ENCODE results near the gene RNF4.
"Not testable (repeated sequence)": the region's sequence is repeated elsewhere in the genome, so short reads cannot be mapped to it uniquely, and the experiment has no call there.

Gene RNF4

GRCh38 chr4:2426711-2427275 lies 42.1 kb upstream of the RNF4 start:
- H3K27ac ChIP-seq = no peak overlapping the region
- H3K9ac ChIP-seq (ENCODE audit: insufficient read length) = no peak overlapping the region
- TF ChIP-seq POLR2AphosphoS5 (IDR thresholded peaks at IDR 0.05; ENCODE audit: borderline replicate concordance, low read depth, low read length) (no peak), EZH2 (IDR thresholded peaks at IDR 0.05) (no peak), FOXP2 (optimal IDR thresholded peaks at IDR 0.05; ENCODE audit: control extremely low read depth, extremely low read length, insufficient read depth) (no peak)
- no peak for DNase-seq (ENCODE audit: low read depth, low spot score)
- no peak overlapping the region for H3K4me3 ChIP-seq
- no peaks in the 10 kb centered on the region for H3K36me3 ChIP-seq (ENCODE audit: insufficient read depth, low read length)
- no peaks in the 10 kb centered on the region for H3K9me3 ChIP-seq (ENCODE audit: low read depth, low read length)

GRCh38 chr4:2427383-2428334 lies 41.2 kb upstream of the RNF4 start:
- Histone ChIP-seq H3K4me3 (no peak overlapping the region), H3K9me3 (ENCODE audit: low read depth, low read length) (no peaks in the 10 kb centered on the region), H3K9ac (ENCODE audit: insufficient read length) (no peak overlapping the region), H3K27ac (no peak overlapping the region), H3K36me3 (ENCODE audit: insufficient read depth, low read length) (no peaks in the 10 kb centered on the region)
- no peak for DNase-seq (ENCODE audit: low read depth, low spot score)
- no peak for TF ChIP-seq EZH2 (IDR thresholded peaks at IDR 0.05)
- no peak for TF ChIP-seq FOXP2 (optimal IDR thresholded peaks at IDR 0.05; ENCODE audit: control extremely low read depth, extremely low read length, insufficient read depth)
- no peak for TF ChIP-seq POLR2AphosphoS5 (IDR thresholded peaks at IDR 0.05; ENCODE audit: borderline replicate concordance, low read depth, low read length)

- Histone ChIP-seq H3K4me3 (no peak overlapping the region), H3K9me3 (ENCODE audit: low read depth, low read length) (no peaks in the 10 kb centered on the region), H3K9ac (ENCODE audit: insufficient read length) (no peak overlapping the region), H3K27ac (no peak overlapping the region), H3K36me3 (ENCODE audit: insufficient read depth, low read length) (no peaks in the 10 kb centered on the region)
- no peak for DNase-seq (ENCODE audit: low read depth, low spot score)
- TF ChIP-seq EZH2 (IDR thresholded peaks at IDR 0.05) = no peak
- TF ChIP-seq FOXP2 (optimal IDR thresholded peaks at IDR 0.05; ENCODE audit: control extremely low read depth, extremely low read length, insufficient read depth) = no peak
- TF ChIP-seq POLR2AphosphoS5 (IDR thresholded peaks at IDR 0.05; ENCODE audit: borderline replicate concordance, low read depth, low read length) = no peak
These were observed 40.3 kb upstream of the RNF4 start for GRCh38 chr4:2428496-2429213.

- H3K36me3 ChIP-seq (ENCODE audit: insufficient read depth, low read length); H3K9ac ChIP-seq (ENCODE audit: insufficient read length); H3K9me3 ChIP-seq (ENCODE audit: low read depth, low read length); H3K27ac ChIP-seq; H3K4me3 ChIP-seq; DNase-seq (ENCODE audit: low read depth, low spot score): not testable (repeated sequence)
These were observed 38.8 kb upstream of the RNF4 start for GRCh38 chr4:2429945-2430757.

- no peak overlapping the region for H3K9ac ChIP-seq (ENCODE audit: insufficient read length)
- no peaks in the 10 kb centered on the region for H3K9me3 ChIP-seq (ENCODE audit: low read depth, low read length)
- no peak overlapping the region for H3K27ac ChIP-seq
- H3K4me3 ChIP-seq = no peak overlapping the region
- TF ChIP-seq FOXP2 (optimal IDR thresholded peaks at IDR 0.05; ENCODE audit: control extremely low read depth, extremely low read length, insufficient read depth) (no peak), POLR2AphosphoS5 (IDR thresholded peaks at IDR 0.05; ENCODE audit: borderline replicate concordance, low read depth, low read length) (no peak), EZH2 (IDR thresholded peaks at IDR 0.05) (no peak)
- no peak for DNase-seq (ENCODE audit: low read depth, low spot score)
- H3K36me3 ChIP-seq (ENCODE audit: insufficient read depth, low read length) = no peaks in the 10 kb centered on the region
These were observed 36.9 kb upstream of the RNF4 start for GRCh38 chr4:2432004-2432403.

- Histone ChIP-seq H3K36me3 (ENCODE audit: insufficient read depth, low read length) (no peaks in the 10 kb centered on the region), H3K9ac (ENCODE audit: insufficient read length) (no peak overlapping the region), H3K27ac (no peak overlapping the region), H3K9me3 (ENCODE audit: low read depth, low read length) (no peaks in the 10 kb centered on the region), H3K4me3 (no peak overlapping the region)
- TF ChIP-seq POLR2AphosphoS5 (IDR thresholded peaks at IDR 0.05; ENCODE audit: borderline replicate concordance, low read depth, low read length) = no peak
- no peak for TF ChIP-seq FOXP2 (optimal IDR thresholded peaks at IDR 0.05; ENCODE audit: control extremely low read depth, extremely low read length, insufficient read depth)
- no peak for TF ChIP-seq EZH2 (IDR thresholded peaks at IDR 0.05)
- DNase-seq (ENCODE audit: low read depth, low spot score) = no peak
These were observed 35.8 kb upstream of the RNF4 start for GRCh38 chr4:2432991-2433530.

- no peak for DNase-seq (ENCODE audit: low read depth, low spot score)
- TF ChIP-seq FOXP2 (optimal IDR thresholded peaks at IDR 0.05; ENCODE audit: control extremely low read depth, extremely low read length, insufficient read depth) (no peak), POLR2AphosphoS5 (IDR thresholded peaks at IDR 0.05; ENCODE audit: borderline replicate concordance, low read depth, low read length) (no peak), EZH2 (IDR thresholded peaks at IDR 0.05) (no peak)
- no peaks in the 10 kb centered on the region for H3K36me3 ChIP-seq (ENCODE audit: insufficient read depth, low read length)
- no peaks in the 10 kb centered on the region for H3K9me3 ChIP-seq (ENCODE audit: low read depth, low read length)
- no peak overlapping the region for H3K4me3 ChIP-seq
- H3K27ac ChIP-seq = no peak overlapping the region
- no peak overlapping the region for H3K9ac ChIP-seq (ENCODE audit: insufficient read length)
These were observed 35.1 kb upstream of the RNF4 start for GRCh38 chr4:2433609-2434350.
